Subcutaneous abdominal adipose tissue (tissue), 5 donors: ENCODE measurements around the gene PIF1.

ENCODE experiments used
- H3K27ac ChIP-seq: one replicate; pipeline ENCODE4 v1.7.0; 2013; ENCODE audit warnings: low read depth, mild to moderate bottlenecking, inconsistent platforms, low read length, moderate library complexity
- H3K27me3 ChIP-seq, 5 donors: one replicate each; pipeline ENCODE4 v1.7.0; 2013; ENCODE audit warnings: low read length in 5 of 5, inconsistent platforms in 1 of 5; ENCODE audit not compliant: control insufficient read depth in 5 of 5, insufficient read depth in 4 of 5
- H3K36me3 ChIP-seq, 5 donors: one replicate each; pipeline ENCODE4 v1.7.0; 2013; ENCODE audit warnings: low read length in 5 of 5; ENCODE audit not compliant: control insufficient read depth in 5 of 5, insufficient read depth in 5 of 5
- H3K4me1 ChIP-seq, 5 donors: one replicate each; pipeline ENCODE4 v1.7.0; 2013; ENCODE audit warnings: low read length in 5 of 5, mild to moderate bottlenecking in 3 of 5, moderate library complexity in 1 of 5; ENCODE audit not compliant: control insufficient read depth in 5 of 5, insufficient read depth in 5 of 5
- H3K4me3 ChIP-seq, 5 donors: one replicate each; pipeline ENCODE4 v1.7.0; 2013; ENCODE audit warnings: low read length in 5 of 5, low read depth in 1 of 5
- H3K9ac ChIP-seq, 5 donors: one replicate each; pipeline ENCODE4 v1.7.0; 2013; ENCODE audit warnings: low read length in 5 of 5, mild to moderate bottlenecking in 4 of 5, moderate library complexity in 3 of 5
- H3K9me3 ChIP-seq, 5 donors: one replicate each; pipeline ENCODE4 v1.7.0; 2013; ENCODE audit warnings: low read length in 5 of 5; ENCODE audit not compliant: control insufficient read depth in 5 of 5
- donor health status: healthy.
- donor health status: healthy.
- donor health status: healthy.
- donor health status: healthy.
- donor health status: healthy.

The PIF1 gene

GRCh38 chr15:64859226-64859625 is 33.8 kb upstream of the PIF1 start:
- Histone ChIP-seq H3K27ac (peak overlapping the region; percentile 16), H3K9me3 (no peaks in the 10 kb centered on the region), H3K4me1 (peaks cover 14 to 74% (median 61%) of the 10 kb centered on the region in 5 donors), H3K4me3 (no peak overlapping the region), H3K9ac (peak overlapping the region in 1 of 5 donors; percentile 3), H3K27me3 (no peaks in the 10 kb centered on the region), H3K36me3 (peaks cover 3 to 93% (median 75%) of the 10 kb centered on the region in 5 donors)

GRCh38 chr15:64858021-64858575 is 32.7 kb upstream of the PIF1 start:
- Histone ChIP-seq H3K36me3 (peaks cover 3 to 93% (median 76%) of the 10 kb centered on the region in 5 donors), H3K4me3 (no peak overlapping the region)

GRCh38 chr15:64857421-64857820 is 32.0 kb upstream of the PIF1 start:
- Histone ChIP-seq H3K4me3 (no peak overlapping the region), H3K36me3 (peaks cover 3 to 91% (median 73%) of the 10 kb centered on the region in 5 donors), H3K27me3 (no peaks in the 10 kb centered on the region), H3K9me3 (no peaks in the 10 kb centered on the region), H3K4me1 (peaks cover 20 to 80% (median 69%) of the 10 kb centered on the region in 5 donors), H3K9ac (peak overlapping the region in 2 of 5 donors; percentile 25 to 38), H3K27ac (peak overlapping the region; percentile 83)

More at GRCh38 chr15:64858021-64858575, 32.7 kb upstream of the PIF1 start:
- H3K9ac ChIP-seq: no peak overlapping the region
- peak overlapping the region; percentile 83 for H3K27ac ChIP-seq
- peaks cover 20 to 78% (median 67%) of the 10 kb centered on the region in 5 donors for H3K4me1 ChIP-seq
- no peaks in the 10 kb centered on the region for H3K27me3 ChIP-seq
- H3K9me3 ChIP-seq: no peaks in the 10 kb centered on the region

DNA sequence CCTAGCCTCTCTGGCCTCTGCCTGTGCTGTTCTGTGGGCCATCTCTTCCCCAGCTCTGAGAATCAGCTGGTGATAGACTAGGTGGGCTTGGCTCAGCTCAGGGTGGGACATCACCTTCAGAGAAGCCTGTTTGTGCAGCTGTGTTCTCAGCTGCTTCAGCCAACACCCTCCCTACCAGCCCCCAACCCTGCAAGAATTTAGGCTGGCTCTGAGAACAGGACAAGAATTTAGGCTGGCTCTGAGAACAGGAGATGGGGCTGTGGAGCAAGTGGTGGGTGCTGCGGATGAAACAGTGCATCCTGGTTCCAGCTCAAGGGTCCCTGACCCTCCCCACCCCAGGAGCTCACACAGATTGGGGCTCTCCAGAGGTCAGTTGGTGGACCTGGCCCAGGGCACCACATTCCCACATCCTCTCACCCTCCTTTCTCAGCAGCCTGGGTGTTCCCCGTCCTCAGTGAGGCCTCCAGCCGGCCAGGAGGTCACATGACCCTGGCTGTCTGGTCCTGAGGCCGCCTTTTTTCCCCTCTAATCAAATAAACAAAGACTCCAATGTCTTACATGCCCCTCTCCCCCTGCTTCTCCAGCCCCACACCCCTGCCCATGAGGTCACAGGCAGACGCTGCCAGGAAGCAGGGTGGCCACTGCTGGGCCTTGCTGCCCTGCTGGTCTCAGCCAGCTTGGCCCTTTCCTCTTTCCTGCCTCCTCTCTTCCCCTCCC is 31.1 kb upstream of the PIF1 start:
- Histone ChIP-seq H3K4me3 (peak overlapping the region in 1 of 5 donors; percentile 20), H3K9me3 (no peaks in the 10 kb centered on the region), H3K27ac (peak overlapping the region; percentile 83), H3K4me1 (peaks cover 22 to 80% (median 77%) of the 10 kb centered on the region in 5 donors), H3K27me3 (no peaks in the 10 kb centered on the region), H3K9ac (peak overlapping the region in 3 of 5 donors; percentile 17 to 41 (median 38)), H3K36me3 (peaks cover 3 to 91% (median 70%) of the 10 kb centered on the region in 5 donors)

DNA sequence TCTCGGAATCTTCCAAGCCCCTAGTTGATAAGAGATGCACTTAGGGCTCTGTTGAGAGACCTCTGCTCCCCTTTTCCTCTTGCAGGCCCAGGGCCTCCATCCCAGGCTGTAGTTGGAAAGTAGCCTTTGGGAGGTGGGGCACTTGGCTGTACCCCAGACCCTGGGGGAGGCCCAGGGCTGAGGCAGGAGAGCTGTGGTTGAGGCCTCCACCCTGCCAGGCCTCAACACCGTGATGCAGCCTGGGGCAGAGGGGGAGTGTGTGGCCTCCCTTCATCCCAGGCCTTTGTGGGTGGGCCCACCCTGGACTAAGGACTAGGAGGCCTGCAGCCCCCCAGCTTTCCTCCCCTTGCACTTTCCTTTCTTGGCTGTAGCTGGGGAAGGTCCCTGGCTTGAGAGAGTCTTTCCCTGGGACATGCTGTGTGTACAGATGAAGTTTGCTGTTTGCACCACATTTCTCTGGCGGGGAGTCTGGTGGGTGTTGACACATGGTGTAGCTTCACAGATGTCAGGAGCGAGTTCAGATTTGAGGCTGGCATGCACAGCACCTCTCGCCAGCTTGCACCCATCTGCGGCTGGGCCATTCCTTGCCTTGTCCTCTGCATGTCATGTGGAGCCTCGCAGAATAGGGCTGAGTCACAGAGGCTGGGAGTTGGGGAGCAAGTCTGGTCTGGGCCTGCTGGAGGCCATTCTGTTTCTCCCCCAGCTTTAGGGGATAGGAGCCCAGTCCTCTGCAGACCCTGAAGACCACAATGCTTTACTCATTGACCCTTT is 29.9 kb upstream of the PIF1 start:
- Histone ChIP-seq H3K36me3 (peaks cover 5 to 90% (median 67%) of the 10 kb centered on the region in 5 donors), H3K27ac (peak overlapping the region; percentile 57), H3K9ac (peak overlapping the region in 2 of 5 donors; percentile 10 to 23), H3K27me3 (no peaks in the 10 kb centered on the region), H3K4me1 (peaks cover 24 to 88% (median 79%) of the 10 kb centered on the region in 5 donors), H3K9me3 (no peaks in the 10 kb centered on the region), H3K4me3 (peak overlapping the region in 1 of 5 donors; percentile 6)

DNA sequence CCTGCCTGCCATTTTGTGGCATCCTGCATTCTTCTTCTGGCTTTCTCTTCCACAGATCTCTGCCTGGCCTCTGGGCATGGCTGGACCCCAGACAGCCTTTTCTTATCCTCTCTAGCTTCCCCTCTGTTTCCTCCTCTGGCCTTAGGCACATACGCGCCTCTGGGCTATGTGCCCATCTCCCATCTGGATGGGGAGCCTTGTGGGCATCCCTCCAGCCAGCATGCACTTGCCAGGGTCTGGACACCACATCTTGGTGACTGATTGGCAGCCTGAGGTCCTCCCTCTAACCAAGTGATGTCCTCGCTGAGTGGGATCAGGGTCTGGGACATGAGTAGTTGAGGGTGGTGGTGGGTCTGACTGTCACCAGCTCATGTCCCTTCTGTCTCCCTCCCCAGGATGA is 29.1 kb upstream of the PIF1 start:
- Histone ChIP-seq H3K36me3 (peaks cover 8 to 90% (median 63%) of the 10 kb centered on the region in 5 donors), H3K9ac (peak overlapping the region in 3 of 5 donors; percentile 17 to 53 (median 28)), H3K4me1 (peaks cover 24 to 87% (median 82%) of the 10 kb centered on the region in 5 donors), H3K9me3 (no peaks in the 10 kb centered on the region), H3K27me3 (no peaks in the 10 kb centered on the region), H3K4me3 (peak overlapping the region in 1 of 5 donors; percentile 6), H3K27ac (peak overlapping the region; percentile 57)

DNA sequence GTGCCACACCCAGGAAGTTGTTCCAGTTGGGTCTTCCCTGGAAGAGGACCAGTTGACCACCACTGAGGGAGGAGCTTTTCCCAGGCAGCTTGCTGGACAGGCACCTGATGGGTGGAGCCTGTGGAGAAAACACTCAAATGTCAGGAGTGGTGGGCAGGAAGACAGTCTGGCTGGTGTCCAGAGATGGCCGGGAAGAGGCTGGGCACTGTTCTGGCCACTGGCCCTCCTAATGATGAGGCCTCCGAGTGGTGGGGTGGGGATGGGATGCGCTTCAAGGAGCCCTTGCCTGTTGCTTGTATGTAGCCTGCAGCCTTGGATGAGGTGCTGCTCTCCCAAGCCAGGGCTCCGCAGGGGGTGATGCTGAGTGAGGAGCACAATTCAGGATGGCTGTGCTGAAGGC is 28.6 kb upstream of the PIF1 start:
- peak overlapping the region in 2 of 5 donors; percentile 50 to 52 for H3K9ac ChIP-seq
- H3K36me3 ChIP-seq: peaks cover 7 to 89% (median 62%) of the 10 kb centered on the region in 5 donors
- H3K27me3 ChIP-seq: no peaks in the 10 kb centered on the region
- peaks cover 24 to 84% (median 78%) of the 10 kb centered on the region in 5 donors for H3K4me1 ChIP-seq
- H3K9me3 ChIP-seq: no peaks in the 10 kb centered on the region
- peak overlapping the region in 1 of 5 donors; percentile 9 for H3K4me3 ChIP-seq
- H3K27ac ChIP-seq: peak overlapping the region; percentile 57

DNA sequence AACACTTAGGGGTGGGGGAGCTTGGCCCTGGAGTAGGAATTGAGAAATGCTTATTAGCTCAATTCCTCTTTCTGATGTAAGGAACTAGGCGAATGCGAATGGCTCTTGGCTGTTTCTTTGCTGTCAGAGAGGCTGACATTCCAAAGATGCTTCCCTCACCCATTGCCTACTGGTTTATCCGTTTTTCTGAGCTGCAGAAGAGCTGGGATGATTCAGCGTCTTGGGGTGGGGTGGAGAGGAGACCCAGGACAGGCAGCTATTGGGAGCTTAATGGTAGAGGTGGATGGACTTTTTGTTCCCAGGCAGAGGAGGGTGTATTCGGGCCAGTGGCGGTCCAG is 26.0 kb upstream of the PIF1 start:
- Histone ChIP-seq H3K36me3 (peaks cover 5 to 90% (median 62%) of the 10 kb centered on the region in 5 donors), H3K4me1 (peaks cover 21 to 82% (median 77%) of the 10 kb centered on the region in 5 donors), H3K9me3 (no peaks in the 10 kb centered on the region), H3K27me3 (no peaks in the 10 kb centered on the region), H3K9ac (peak overlapping the region in 4 of 5 donors; percentile 4 to 69 (median 39)), H3K4me3 (peak overlapping the region in 1 of 5 donors; percentile 23), H3K27ac (peak overlapping the region; percentile 72)

DNA sequence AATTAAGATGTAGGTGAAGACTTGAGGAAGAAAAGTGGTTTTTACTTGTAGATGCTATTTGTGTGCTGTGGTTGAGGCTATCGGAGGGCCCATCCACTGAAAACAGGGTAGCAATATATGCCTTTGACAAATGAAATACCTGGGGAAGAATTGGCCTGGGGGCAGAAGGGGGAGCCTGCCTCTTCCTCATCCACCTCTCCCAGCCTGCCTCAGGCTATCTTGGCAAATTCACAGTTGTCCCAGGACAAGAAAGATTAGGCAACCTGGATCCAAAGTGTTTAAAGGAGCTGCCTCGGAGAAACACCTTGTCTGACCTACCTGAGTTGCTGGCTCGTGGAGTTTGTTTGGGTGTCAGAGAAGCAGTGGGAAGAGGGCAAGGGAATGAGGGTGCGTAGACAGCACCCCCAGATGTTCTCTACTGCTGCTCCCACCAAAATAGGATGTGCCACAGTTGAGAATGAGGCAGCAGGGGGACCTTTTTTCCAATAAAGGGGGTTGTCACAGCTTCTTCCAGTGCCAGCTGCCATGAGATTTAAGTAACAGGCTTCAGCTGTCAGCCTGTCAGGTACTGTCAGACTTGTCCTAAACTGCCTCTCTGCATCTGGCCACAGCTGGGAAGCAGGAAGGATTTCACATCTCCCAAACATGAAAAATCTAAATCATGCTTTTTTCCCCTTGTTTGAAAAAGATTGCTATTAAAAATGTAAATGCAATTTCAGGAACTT is 25.5 kb upstream of the PIF1 start:
- Histone ChIP-seq H3K4me1 (peaks cover 22 to 82% (median 75%) of the 10 kb centered on the region in 5 donors), H3K9me3 (no peaks in the 10 kb centered on the region), H3K9ac (peak overlapping the region in 4 of 5 donors; percentile 7 to 69 (median 50)), H3K27ac (peak overlapping the region; percentile 72), H3K4me3 (no peak overlapping the region), H3K36me3 (peaks cover 5 to 86% (median 60%) of the 10 kb centered on the region in 5 donors), H3K27me3 (no peaks in the 10 kb centered on the region)
